ENCODE results near the gene USP53. TPM values are rescaled to one million over a fixed set of nuclear protein-coding genes. Genes with fewer than 3 reads are reported as not detected.

Gene USP53
- total and polyA plus RNA-seq, 9 of the 15 experiments (the other 6 are each of a cell fraction or from before 2014, with no cell fraction given) = 2.9 to 9.6 (median 8.3) TPM

GRCh38 chr4:119218093-119218492 is 5.6 kb downstream of the USP53 start:
- Histone ChIP-seq H3K9ac (ENCODE audit: insufficient read depth in 1 of 2, low read depth in 2 of 2, low read length in 2 of 2) (no peak overlapping the region), H3K79me2 (ENCODE audit: control insufficient read depth, insufficient read depth, low read length) (peaks cover 20% of the 10 kb centered on the region), H3K4me3 (no peak overlapping the region), H3K9me3 (replicated peaks; ENCODE audit: control insufficient read depth, insufficient read depth, low read depth, low read length) (no peaks in the 10 kb centered on the region), H3K4me1 (replicated peaks in 1 of 2; ENCODE audit: control insufficient read depth in 2 of 2, insufficient read depth in 2 of 2, low read length in 2 of 2) (no peaks in the 10 kb centered on the region; a peak in 1 of 5 replicates), H3K27me3 (ENCODE audit: control insufficient read depth in 2 of 2, insufficient read depth in 2 of 2, low read length in 2 of 2) (no peaks in the 10 kb centered on the region), H3K27ac (ENCODE audit: extremely low read depth, low read depth, low read length) (no peak overlapping the region), H3K4me2 (ENCODE audit: insufficient read depth, low read length) (no peak overlapping the region), H2AFZ (ENCODE audit: low read depth, low read length) (no peak overlapping the region), H3K36me3 (ENCODE audit: control insufficient read depth, insufficient read depth, low read length) (peaks cover 11% of the 10 kb centered on the region), H3K9me1 (ENCODE audit: control insufficient read depth, insufficient read depth, low read length) (no peaks in the 10 kb centered on the region), H4K20me1 (replicated peaks; ENCODE audit: control insufficient read depth, insufficient read depth, low read length) (no peaks in the 10 kb centered on the region)
- in situ Hi-C loops (cut with MboI) = no loop called here
- TF ChIP-seq C11orf30 (IDR thresholded peaks at IDR 0.05; ENCODE audit: low read depth) (peak; percentile 54; the same call in 1 of the 2 replicates), ZNF316 (IDR thresholded peaks at IDR 0.05) (peak; percentile 75), TGIF2 (CRISPR knock-in tag; IDR thresholded peaks at IDR 0.05) (no peak), NONO (IDR thresholded peaks at IDR 0.05; ENCODE audit: low read depth in 2 of 2, low read length in 1 of 2) (no peak), MAFG (tag; conservative IDR thresholded peaks at IDR 0.05) (0 out of 2 replicates have a peak, but pooled peaks have one; percentile 27), CREBBP (IDR thresholded peaks at IDR 0.05; ENCODE audit: low read depth, low read length) (no peak)
- TF ChIP-seq, protein P1, sequence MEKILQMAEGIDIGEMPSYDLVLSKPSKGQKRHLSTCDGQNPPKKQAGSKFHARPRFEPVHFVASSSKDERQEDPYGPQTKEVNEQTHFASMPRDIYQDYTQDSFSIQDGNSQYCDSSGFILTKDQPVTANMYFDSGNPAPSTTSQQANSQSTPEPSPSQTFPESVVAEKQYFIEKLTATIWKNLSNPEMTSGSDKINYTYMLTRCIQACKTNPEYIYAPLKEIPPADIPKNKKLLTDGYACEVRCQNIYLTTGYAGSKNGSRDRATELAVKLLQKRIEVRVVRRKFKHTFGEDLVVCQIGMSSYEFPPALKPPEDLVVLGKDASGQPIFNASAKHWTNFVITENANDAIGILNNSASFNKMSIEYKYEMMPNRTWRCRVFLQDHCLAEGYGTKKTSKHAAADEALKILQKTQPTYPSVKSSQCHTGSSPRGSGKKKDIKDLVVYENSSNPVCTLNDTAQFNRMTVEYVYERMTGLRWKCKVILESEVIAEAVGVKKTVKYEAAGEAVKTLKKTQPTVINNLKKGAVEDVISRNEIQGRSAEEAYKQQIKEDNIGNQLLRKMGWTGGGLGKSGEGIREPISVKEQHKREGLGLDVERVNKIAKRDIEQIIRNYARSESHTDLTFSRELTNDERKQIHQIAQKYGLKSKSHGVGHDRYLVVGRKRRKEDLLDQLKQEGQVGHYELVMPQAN (IDR thresholded peaks at IDR 0.05; ENCODE audit: borderline replicate concordance) = no peak
- ATAC-seq (no peak), FAIRE-seq (no peak), DNase-seq (ENCODE audit: extremely low read depth in 1 of 4, low spot score in 3 of 4) (no peak)
- ChIA-PET POLR2A (no interaction called here), CTCF (ENCODE audit: low intra/inter-chr PET ratio) (no interaction called here)
- intact Hi-C loops (cut with micrococcal nuclease) = no loop called here
- WGBS (ENCODE audit: insufficient coverage, low coverage, missing lambda C conversion rate) = 70% methylated on average over 1 of the region's 1 CpG
- no TSS peak for BruUV-seq (replicated peaks)
